ENCODE results near the gene CABLES1.

- TF ChIP-seq CTCF (optimal IDR thresholded peaks at IDR 0.05 in 1 of 3, IDR thresholded peaks at IDR 0.05 in 1 of 3, conservative IDR thresholded peaks at IDR 0.05 in 1 of 3; ENCODE audit: extremely low read depth in 1 of 3, insufficient read depth in 2 of 3, low read length in 3 of 3) (no peak), EZH2 (IDR thresholded peaks at IDR 0.05; ENCODE audit: low read length) (no peak)
These were observed 91.8 kb downstream of the CABLES1 start for GRCh38 chr18:23226930-23227725.

All from keratinocyte (primary cell).